Upper lobe of right lung (tissue), 1 donor: ENCODE measurements around the gene CD69. TPM values are rescaled to one million over a fixed set of nuclear protein-coding genes. Genes with fewer than 3 reads are reported as not detected.
"Not testable (repeated sequence)": the region's sequence is repeated elsewhere in the genome, so short reads cannot be mapped to it uniquely, and the experiment has no call there.

Experiments used
- ATAC-seq: fragments of 200-7000 bp; cut with Tn5 transposase; one replicate; pipeline ENCODE4 v1.9.1; 2020; ENCODE audit warnings: mild to moderate bottlenecking, moderate library complexity
- DNase-seq: peaks from one replicate; pipeline ENCODE4 v3.0.0-alpha.2; 2020
- H3K27ac ChIP-seq: fragments of 200-600 bp; one replicate; pipeline ENCODE4 v1.8.0; 2022
- H3K27me3 ChIP-seq: fragments of 200-600 bp; one replicate; pipeline ENCODE4 v1.8.0; 2022; ENCODE audit warnings: mild to moderate bottlenecking
- H3K36me3 ChIP-seq: fragments of 200-600 bp; one replicate; pipeline ENCODE4 v1.8.0; 2022
- H3K4me1 ChIP-seq: fragments of 200-600 bp; one replicate; pipeline ENCODE4 v1.8.0; 2022
- H3K4me3 ChIP-seq: fragments of 200-600 bp; one replicate; pipeline ENCODE4 v1.8.0; 2022; ENCODE audit warnings: mild to moderate bottlenecking
- H3K9me3 ChIP-seq: fragments of 200-600 bp; one replicate; pipeline ENCODE4 v1.8.0; 2022
- intact Hi-C: fragments of 100-400 bp; cut with DNase I; formaldehyde crosslinking; loops from one replicate; pipeline ENCODE4 v1.11.0; 2022
- total RNA-seq: library from RNA; stranded (reverse); fragmentation: NEBNext Ultra II Directional; extraction: Animal tissue kit (Norgen Biotek cat#: 25700); gene quantifications from one replicate; pipeline ENCODE4 v1.2.1, GENCODE V29; 2021
- TF ChIP-seq, protein P1 (sequence below): fragments of 200-600 bp; IDR thresholded peaks from one replicate; pipeline ENCODE4 v1.8.0; 2022; ENCODE audit warnings: antibody characterized with exemption
- donor health status: DM: no; HTN: yes; CAD: no; lungs with severe emphysema.

Gene CD69
- total RNA-seq, 1 donor from 2014 or later = 14.5 TPM

DNA sequence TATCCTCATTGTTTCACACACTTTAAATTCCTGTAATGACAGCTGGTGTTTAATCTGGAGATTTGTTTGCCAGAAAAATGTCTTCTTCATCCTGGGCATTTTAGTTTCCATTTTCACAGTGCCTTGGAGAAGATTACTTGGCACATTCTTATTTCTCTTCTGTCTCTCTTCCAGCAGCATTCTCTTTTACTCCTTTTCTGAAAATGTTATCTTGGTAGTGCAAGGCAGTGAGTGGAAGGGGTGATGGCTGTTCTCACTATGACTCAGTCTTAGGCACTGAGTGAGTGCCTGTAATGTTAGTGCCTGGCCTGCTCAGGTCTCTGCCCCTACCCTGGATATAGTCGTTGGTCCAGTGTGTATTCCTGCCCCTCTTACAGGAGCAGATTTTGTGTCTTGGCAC lies 40.9 kb downstream of the CD69 start:
- no peaks in the 10 kb centered on the region for H3K4me1 ChIP-seq
- H3K27me3 ChIP-seq = no peaks in the 10 kb centered on the region
- H3K27ac ChIP-seq = no peak overlapping the region
- TF ChIP-seq, protein P1, sequence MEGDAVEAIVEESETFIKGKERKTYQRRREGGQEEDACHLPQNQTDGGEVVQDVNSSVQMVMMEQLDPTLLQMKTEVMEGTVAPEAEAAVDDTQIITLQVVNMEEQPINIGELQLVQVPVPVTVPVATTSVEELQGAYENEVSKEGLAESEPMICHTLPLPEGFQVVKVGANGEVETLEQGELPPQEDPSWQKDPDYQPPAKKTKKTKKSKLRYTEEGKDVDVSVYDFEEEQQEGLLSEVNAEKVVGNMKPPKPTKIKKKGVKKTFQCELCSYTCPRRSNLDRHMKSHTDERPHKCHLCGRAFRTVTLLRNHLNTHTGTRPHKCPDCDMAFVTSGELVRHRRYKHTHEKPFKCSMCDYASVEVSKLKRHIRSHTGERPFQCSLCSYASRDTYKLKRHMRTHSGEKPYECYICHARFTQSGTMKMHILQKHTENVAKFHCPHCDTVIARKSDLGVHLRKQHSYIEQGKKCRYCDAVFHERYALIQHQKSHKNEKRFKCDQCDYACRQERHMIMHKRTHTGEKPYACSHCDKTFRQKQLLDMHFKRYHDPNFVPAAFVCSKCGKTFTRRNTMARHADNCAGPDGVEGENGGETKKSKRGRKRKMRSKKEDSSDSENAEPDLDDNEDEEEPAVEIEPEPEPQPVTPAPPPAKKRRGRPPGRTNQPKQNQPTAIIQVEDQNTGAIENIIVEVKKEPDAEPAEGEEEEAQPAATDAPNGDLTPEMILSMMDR = no peak
- DNase-seq (no peak), ATAC-seq (no peak)
- no peak overlapping the region for H3K4me3 ChIP-seq
- no peaks in the 10 kb centered on the region for H3K36me3 ChIP-seq
- intact Hi-C loops = no loop called here
- no peaks in the 10 kb centered on the region for H3K9me3 ChIP-seq

DNA sequence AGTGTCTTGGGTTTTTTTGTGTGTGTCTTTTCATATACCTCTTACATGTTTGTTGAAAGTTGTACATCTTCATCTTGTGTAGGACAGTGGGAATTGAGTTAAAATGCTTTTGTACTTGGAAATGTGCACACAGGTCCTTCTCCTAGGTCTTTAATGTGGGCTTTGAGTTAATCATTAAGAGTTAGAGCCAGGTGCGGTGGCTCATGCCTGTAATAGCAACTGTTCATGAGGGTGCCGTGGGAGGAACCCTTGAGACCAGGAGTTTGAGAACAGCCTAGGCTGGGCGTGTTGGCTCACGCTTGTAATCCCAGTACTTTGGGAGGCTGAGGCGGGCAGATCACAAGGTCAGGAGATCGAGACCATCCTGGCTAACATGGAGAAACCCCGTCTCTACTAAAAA lies 41.7 kb downstream of the CD69 start:
- ATAC-seq = no peak
- Histone ChIP-seq H3K27ac (no peak overlapping the region), H3K9me3 (no peaks in the 10 kb centered on the region), H3K36me3 (no peaks in the 10 kb centered on the region), H3K27me3 (no peaks in the 10 kb centered on the region), H3K4me3 (no peak overlapping the region), H3K4me1 (no peaks in the 10 kb centered on the region)
- no peak for DNase-seq
- intact Hi-C loops = no loop called here
- TF ChIP-seq, protein P1 = no peak

DNA sequence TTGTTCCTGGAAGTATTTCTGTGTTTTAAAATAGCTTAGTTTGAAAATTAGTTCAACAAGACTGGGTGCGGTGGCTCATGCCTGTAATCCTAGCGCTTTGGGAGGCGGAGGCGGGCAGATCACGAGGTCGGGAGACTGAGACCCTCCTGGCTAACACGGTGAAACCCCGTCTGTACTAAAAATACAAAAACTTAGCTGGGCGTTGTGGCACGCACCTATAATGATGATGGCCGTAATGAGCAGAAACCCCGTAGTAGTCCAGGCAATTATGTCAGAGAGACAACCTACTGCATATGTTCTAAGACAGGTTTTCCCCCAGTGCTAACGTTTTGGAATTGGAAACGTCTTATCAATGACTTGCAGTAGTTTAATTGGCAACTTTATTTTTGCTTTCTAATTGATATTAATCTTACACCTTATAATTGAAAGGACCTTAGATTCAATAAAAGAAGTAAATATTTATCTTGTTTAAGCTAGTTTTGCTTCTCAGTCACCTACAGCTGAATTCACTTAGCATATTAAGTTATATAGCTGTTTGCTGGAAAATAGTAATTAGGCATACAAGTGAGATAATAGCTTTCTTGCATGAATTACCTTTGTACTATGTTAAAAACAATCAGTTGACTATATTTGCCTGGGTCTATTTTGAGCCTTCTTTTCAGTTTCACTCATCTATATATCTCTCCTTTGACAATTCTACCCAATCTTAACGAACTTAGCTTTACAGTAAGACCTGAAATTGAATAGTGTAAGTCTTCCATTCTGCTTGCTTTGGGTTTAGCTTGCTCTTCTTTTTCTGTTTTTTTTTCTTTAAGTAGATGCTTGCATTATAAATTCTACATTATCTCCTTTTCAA lies 43.4 kb downstream of the CD69 start:
- DNase-seq = no peak
- H3K27ac ChIP-seq = no peak overlapping the region
- no peaks in the 10 kb centered on the region for H3K4me1 ChIP-seq
- no peak for ATAC-seq
- intact Hi-C loops = no loop called here
- H3K36me3 ChIP-seq = no peaks in the 10 kb centered on the region
- no peaks in the 10 kb centered on the region for H3K9me3 ChIP-seq
- TF ChIP-seq, protein P1 = no peak
- no peak overlapping the region for H3K4me3 ChIP-seq
- no peaks in the 10 kb centered on the region for H3K27me3 ChIP-seq

DNA sequence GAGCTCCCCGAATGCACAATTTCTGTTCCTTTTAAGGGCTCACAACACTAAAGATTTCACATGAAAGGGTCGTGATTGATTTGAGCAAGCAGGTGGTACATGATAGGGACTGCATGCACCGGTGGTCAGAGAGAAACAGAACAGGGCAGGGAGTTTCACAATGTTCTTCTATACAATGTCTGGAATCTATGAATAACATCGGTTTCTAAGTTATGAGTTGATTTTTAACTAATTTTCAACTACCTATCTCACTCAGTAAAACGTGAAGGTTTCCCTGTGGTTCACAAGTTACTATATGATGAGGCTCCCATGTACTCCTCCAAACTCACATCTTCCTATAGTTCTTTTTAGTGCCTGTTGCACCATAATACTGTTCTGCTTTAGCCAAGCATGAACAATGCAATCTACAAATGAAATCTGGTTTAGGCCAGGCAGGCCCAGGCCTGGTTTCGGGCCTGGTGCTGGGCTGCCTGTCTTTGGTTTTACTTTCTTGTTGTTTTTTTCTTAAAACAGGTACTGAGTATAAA lies 47.6 kb downstream of the CD69 start:
- H3K36me3 ChIP-seq, H3K4me3 ChIP-seq, ATAC-seq, DNase-seq, H3K27ac ChIP-seq, H3K27me3 ChIP-seq, intact Hi-C loops, H3K4me1 ChIP-seq, H3K9me3 ChIP-seq: not testable (repeated sequence)

DNA sequence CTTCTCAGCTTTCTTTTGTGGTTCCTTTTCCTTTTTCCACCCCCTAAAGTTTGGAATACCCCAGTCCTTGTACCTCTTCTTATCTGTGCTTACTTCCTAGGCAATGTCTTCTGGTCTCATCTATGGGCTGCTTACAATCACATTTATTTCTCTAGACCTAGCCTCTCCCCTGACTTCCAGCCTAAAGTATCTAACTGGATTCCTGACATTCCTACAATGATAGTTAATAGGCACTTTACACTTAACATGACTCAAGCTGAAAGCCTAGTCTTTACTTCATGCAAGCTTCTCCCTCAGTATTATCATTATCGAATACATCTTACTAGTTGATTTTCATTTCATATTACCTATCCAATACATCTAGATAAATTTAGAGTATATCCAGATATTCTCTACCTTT lies 49.0 kb downstream of the CD69 start:
- DNase-seq = no peak
- intact Hi-C loops = no loop called here

More for the DNA sequence above, 49.0 kb downstream of the CD69 start:
- H3K36me3 ChIP-seq = no peaks in the 10 kb centered on the region
- H3K4me1 ChIP-seq = no peaks in the 10 kb centered on the region
- H3K27me3 ChIP-seq = no peaks in the 10 kb centered on the region
- no peaks in the 10 kb centered on the region for H3K9me3 ChIP-seq
- no peak overlapping the region for H3K4me3 ChIP-seq
- H3K27ac ChIP-seq = no peak overlapping the region
- TF ChIP-seq, protein P1 = no peak
- ATAC-seq = no peak
